Measurements from ENCODE around the gene AGPAT4. TPM values are rescaled to one million over a fixed set of nuclear protein-coding genes. Genes with fewer than 3 reads are reported as not detected.

The AGPAT4 gene
- polyA plus RNA-seq, 3 donors: 6.4 to 15.8 (median 6.9) TPM

DNA sequence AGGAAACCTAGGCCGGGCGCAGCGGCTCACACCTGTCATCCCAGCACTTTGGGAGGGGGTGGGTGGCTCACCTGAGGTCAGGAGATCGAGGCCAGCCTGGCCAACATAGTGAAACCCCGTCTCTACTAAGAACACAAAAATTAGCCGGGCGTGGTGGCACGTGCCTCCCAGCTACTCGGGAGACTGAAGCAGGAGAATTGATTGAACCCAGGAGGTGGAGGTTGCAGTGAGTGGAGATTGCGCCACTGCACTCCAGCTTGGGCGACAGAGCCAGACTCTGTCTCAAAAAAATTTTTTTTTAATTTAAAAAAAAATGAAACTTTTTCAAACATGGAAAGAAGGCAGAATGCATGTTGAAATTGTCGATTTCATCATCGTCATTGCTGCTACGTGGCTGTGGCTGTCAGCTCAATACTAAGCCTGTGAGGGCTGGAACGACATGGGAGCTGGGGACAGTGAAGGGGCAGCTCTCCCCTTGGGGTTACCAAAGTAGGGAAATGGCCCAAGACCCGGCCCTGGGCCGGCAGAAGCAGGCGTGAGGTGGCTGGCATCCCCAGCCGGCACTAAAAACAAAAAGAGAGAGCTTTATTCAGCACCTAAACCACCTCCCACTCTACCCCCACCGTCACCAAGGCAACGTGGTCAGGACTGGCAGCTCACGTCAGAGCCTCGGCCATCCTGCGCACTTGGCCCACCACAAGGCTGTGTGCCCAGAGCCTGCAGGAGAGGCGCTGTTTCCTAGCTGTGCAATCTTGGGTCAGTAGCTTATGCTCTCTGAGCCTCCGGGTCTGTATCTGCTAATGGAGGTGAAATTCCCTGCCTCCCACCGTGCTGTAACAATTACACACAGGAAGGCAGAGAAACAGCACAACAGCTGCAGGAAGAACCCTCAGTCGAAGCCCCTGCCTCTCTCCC, 30.8 kb downstream of the AGPAT4 start:
- Histone ChIP-seq H3K4me1 (ENCODE audit: control insufficient read depth in 1 of 2, insufficient read depth in 2 of 2, low read length in 2 of 2) (peaks cover 13 to 14% of the 10 kb centered on the region in 2 donors), H2AFZ (ENCODE audit: insufficient read depth, low read depth, low read length, poor library complexity, severe bottlenecking) (peak overlapping the region; percentile 46), H3K36me3 (replicated peaks in 1 of 2; ENCODE audit: control insufficient read depth in 1 of 2, insufficient read depth in 2 of 2, low read length in 2 of 2) (no peaks in the 10 kb centered on the region), H3K9ac (ENCODE audit: insufficient read depth, low read length, poor library complexity, severe bottlenecking) (peak overlapping the region; percentile 63), H3K9me3 (replicated peaks in 1 of 2; ENCODE audit: control insufficient read depth in 1 of 2, insufficient read depth in 1 of 2, low read length in 2 of 2) (no peaks in the 10 kb centered on the region), H3K27me3 (ENCODE audit: control insufficient read depth in 2 of 2, insufficient read depth in 2 of 2, low read length in 2 of 2) (no peaks in the 10 kb centered on the region), H3K4me3 (replicated peaks in 1 of 3; ENCODE audit: low read depth in 2 of 3, low read length in 3 of 3) (peak overlapping the region in 2 of 3 experiments; percentile 12 to 49), H3K27ac (ENCODE audit: low read depth in 1 of 2, low read length in 2 of 2) (peak overlapping the region; percentile 69 to 75), H3K79me2 (ENCODE audit: insufficient read depth, low read length) (no peaks in the 10 kb centered on the region), H4K20me1 (ENCODE audit: insufficient read depth, low read length) (peaks cover 5% of the 10 kb centered on the region), H3K4me2 (replicated peaks; ENCODE audit: extremely low read depth, low read length, poor library complexity, severe bottlenecking) (peak overlapping the region; percentile 56)
- TF ChIP-seq, protein P1, sequence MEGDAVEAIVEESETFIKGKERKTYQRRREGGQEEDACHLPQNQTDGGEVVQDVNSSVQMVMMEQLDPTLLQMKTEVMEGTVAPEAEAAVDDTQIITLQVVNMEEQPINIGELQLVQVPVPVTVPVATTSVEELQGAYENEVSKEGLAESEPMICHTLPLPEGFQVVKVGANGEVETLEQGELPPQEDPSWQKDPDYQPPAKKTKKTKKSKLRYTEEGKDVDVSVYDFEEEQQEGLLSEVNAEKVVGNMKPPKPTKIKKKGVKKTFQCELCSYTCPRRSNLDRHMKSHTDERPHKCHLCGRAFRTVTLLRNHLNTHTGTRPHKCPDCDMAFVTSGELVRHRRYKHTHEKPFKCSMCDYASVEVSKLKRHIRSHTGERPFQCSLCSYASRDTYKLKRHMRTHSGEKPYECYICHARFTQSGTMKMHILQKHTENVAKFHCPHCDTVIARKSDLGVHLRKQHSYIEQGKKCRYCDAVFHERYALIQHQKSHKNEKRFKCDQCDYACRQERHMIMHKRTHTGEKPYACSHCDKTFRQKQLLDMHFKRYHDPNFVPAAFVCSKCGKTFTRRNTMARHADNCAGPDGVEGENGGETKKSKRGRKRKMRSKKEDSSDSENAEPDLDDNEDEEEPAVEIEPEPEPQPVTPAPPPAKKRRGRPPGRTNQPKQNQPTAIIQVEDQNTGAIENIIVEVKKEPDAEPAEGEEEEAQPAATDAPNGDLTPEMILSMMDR (IDR thresholded peaks at IDR 0.05): no peak
- Mint-ChIP-seq H3K27ac (peak overlapping the region; percentile 67 to 96 (median 93)), H3K27me3 (ENCODE audit: low read depth in 3 of 3) (peaks cover 0 to 2% (median 0%) of the 10 kb centered on the region in 3 donors), H3K4me3 (peak overlapping the region; percentile 73 to 90), H3K9me3 (peaks cover 2 to 9% (median 6%) of the 10 kb centered on the region in 7 donors), H3K36me3 (peaks cover 10 to 11% of the 10 kb centered on the region in 2 donors), H3K4me1 (peaks cover 21% of the 10 kb centered on the region)
- intact Hi-C loops (cut with micrococcal nuclease): no loop called here
- peak; percentile 75 to 90 (median 79) for DNase-seq
- WGBS (ENCODE audit: insufficient coverage): 18% methylated on average over 14 of the region's 28 CpGs

DNA sequence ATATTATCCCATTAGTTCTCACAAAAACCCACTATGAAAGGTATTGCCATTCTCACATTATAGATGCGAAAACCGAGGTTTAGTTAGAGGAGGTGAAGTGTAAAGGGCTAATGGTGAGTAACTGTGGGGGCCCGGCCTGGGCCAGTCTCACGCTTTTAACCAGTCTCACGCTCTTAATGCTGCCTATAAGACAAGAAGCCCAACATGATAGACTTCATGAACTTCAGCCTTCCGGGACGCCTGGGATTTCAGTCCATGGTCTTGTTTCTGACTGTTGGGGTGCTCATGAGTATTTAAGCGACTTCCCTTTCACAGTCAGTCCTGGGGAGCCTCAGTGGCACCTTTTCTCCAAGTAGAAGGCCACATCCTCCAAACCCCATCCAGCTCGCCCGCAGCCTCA, 31.7 kb downstream of the AGPAT4 start:
- H3K9me3 Mint-ChIP-seq: peaks cover 1 to 9% (median 5%) of the 10 kb centered on the region in 7 donors
- H3K4me2 ChIP-seq (replicated peaks; ENCODE audit: extremely low read depth, low read length, poor library complexity, severe bottlenecking): no peak overlapping the region
- H3K27me3 ChIP-seq (ENCODE audit: control insufficient read depth in 2 of 2, insufficient read depth in 2 of 2, low read length in 2 of 2): no peaks in the 10 kb centered on the region
- H3K27ac Mint-ChIP-seq: peak overlapping the region in 5 of 7 donors; percentile 83 to 96 (median 90)
- no peaks in the 10 kb centered on the region for H3K9me3 ChIP-seq (replicated peaks in 1 of 2; ENCODE audit: control insufficient read depth in 1 of 2, insufficient read depth in 1 of 2, low read length in 2 of 2)
- peaks cover 5% of the 10 kb centered on the region for H4K20me1 ChIP-seq (ENCODE audit: insufficient read depth, low read length)
- H3K4me3 ChIP-seq (replicated peaks in 1 of 3; ENCODE audit: low read depth in 2 of 3, low read length in 3 of 3): no peak overlapping the region
- H3K27me3 Mint-ChIP-seq (ENCODE audit: low read depth in 3 of 3): peaks cover 0 to 2% (median 0%) of the 10 kb centered on the region in 3 donors
- peaks cover 10 to 11% of the 10 kb centered on the region in 2 donors for H3K36me3 Mint-ChIP-seq
- TF ChIP-seq, protein P1 (IDR thresholded peaks at IDR 0.05): no peak
- DNase-seq: no peak
- 91% methylated on average over 3 of the region's 10 CpGs for WGBS (ENCODE audit: insufficient coverage)
- H2AFZ ChIP-seq (ENCODE audit: insufficient read depth, low read depth, low read length, poor library complexity, severe bottlenecking): no peak overlapping the region
- H3K4me3 Mint-ChIP-seq: no peak overlapping the region
- H3K36me3 ChIP-seq (replicated peaks in 1 of 2; ENCODE audit: control insufficient read depth in 1 of 2, insufficient read depth in 2 of 2, low read length in 2 of 2): no peaks in the 10 kb centered on the region
- peaks cover 21% of the 10 kb centered on the region for H3K4me1 Mint-ChIP-seq
- peaks cover 13 to 14% of the 10 kb centered on the region in 2 donors for H3K4me1 ChIP-seq (ENCODE audit: control insufficient read depth in 1 of 2, insufficient read depth in 2 of 2, low read length in 2 of 2)
- peak overlapping the region in 1 of 2 donors; percentile 58 for H3K27ac ChIP-seq (ENCODE audit: low read depth in 1 of 2, low read length in 2 of 2)
- H3K79me2 ChIP-seq (ENCODE audit: insufficient read depth, low read length): no peaks in the 10 kb centered on the region
- intact Hi-C loops (cut with micrococcal nuclease): no loop called here
- no peak overlapping the region for H3K9ac ChIP-seq (ENCODE audit: insufficient read depth, low read length, poor library complexity, severe bottlenecking)
